ELR (cell line): ENCODE results near the gene DACH1.
"Not testable (repeated sequence)": the region's sequence is repeated elsewhere in the genome, so short reads cannot be mapped to it uniquely, and the experiment has no call there.

Experiments used
- DNase-seq: peaks from one replicate; pipeline ENCODE4 v3.0.0-alpha.2; 2015; ENCODE audit warnings: low read depth

The DACH1 gene

GRCh38 chr13:71828564-71828963, 38.4 kb downstream of the DACH1 start:
- DNase-seq, result no peak

- DNase-seq, result no peak
These were observed 38.9 kb downstream of the DACH1 start for GRCh38 chr13:71828117-71828516.

- no peak for DNase-seq
These were observed 39.8 kb downstream of the DACH1 start for GRCh38 chr13:71827241-71827640.

DNA sequence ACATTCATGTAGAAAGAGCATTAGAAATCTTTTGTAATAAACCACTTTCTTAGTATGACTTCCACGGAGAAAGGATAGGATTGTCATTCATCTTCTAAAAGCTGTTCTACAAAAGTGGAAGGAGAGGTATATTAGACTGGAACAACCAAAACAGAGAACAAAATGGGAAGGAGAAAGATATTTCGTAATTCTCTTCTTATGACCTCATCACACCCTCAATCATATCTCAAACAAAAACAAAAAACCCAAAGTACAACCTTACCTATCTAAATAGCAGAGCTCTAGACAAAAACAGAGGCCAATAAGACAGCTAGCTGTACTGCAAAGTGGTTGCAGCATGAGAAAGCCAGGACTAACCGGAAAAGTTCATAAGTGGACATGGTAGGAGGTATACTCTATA, 46.3 kb downstream of the DACH1 start:
- DNase-seq, result no peak

DNA sequence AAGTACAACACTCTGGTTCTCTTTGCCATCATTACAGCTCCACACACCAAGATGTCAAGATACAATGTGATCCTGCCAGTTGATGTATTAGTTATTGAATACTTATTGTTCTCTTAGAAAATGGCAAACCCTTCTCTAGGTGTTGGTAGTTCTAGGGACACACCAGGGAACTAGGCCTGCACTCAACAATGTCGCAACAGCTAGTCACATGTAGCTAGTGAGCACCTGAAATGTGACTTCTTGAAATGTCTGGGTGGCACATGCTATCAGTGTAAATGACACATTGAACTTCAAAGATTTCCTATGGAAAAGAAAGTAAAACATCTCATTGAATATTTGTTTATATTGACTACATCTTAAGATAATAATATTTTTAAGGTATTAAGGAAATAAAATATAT, 49.7 kb downstream of the DACH1 start:
- DNase-seq, result no peak

GRCh38 chr13:71814806-71815360, 52.1 kb downstream of the DACH1 start:
- no peak for DNase-seq

DNA sequence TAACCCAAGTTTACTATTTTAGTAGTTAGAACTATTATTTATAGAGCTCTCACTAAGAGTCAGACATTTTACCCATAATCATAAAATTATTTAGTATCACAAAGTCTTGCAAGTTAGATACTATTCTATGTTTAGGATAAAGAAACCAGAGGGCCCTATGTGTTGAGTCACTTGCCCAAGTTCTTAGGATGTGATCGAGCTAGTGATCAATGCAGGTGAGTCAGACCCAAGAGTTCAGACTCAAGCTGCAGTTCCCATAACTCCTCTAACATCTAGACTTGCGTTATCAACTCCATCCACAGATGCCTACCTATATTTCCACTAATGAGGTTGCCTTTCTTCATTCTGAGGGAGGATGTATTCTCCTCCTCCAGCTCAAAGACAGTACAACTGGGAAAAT, 53.8 kb downstream of the DACH1 start:
- DNase-seq, result peak; percentile 67

DNA sequence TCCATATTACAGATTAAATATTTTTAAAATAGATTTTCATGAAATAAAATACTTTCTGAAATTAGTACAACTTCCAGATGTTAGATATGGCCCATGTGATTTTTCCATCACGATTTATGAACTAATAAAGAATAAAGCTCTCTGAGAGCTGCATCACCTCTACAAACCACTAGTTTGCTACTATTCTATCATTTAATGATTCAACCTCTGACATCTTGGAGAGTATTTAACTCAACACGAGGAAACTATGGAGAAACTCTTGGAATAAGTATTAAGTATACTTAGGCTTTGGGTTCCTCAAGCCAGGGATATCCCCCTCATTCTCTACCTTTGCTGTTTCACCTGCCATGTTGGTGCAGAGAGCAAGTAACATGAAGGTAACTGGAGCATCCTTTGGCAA, 55.7 kb downstream of the DACH1 start:
- no peak for DNase-seq

DNA sequence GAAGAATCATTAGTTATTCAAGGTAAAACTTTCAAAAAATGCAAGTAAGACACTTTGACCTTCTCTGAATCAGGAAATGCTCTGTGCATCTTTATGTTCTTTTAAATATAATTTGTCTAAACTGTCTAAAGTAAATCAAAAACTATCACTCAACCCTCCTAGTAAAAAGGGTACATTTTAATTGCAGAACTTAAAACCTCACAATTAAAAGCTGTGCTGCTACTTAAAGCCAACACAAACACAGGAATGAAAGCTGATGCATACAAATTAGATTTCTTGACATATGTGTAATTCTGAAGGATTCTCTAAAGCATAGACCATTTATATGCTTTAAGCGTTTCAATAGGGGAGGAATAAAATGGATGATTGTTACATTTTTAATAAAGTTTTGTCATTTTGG, 58.3 kb downstream of the DACH1 start:
- DNase-seq, result no peak

GRCh38 chr13:71806886-71807285, 60.1 kb downstream of the DACH1 start:
- no peak for DNase-seq

DNA sequence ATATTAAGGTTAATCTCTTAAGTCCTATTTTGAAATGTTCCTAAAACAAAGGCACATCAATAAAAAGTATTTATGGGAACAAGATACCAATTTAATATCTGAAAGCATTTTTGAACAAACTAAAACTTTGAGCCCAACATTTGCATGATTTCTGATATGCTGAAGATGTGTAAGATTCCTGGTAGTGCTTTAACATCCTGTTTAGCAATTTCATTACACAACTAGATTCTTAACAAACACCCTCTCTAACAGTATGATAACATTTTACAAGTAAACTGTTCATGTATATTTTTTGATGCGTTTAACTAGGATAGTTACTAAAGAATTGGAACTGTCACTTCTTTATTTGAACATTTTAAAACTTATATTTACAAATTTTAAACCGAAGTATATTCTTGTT, 63.9 kb downstream of the DACH1 start:
- DNase-seq, result no peak

DNA sequence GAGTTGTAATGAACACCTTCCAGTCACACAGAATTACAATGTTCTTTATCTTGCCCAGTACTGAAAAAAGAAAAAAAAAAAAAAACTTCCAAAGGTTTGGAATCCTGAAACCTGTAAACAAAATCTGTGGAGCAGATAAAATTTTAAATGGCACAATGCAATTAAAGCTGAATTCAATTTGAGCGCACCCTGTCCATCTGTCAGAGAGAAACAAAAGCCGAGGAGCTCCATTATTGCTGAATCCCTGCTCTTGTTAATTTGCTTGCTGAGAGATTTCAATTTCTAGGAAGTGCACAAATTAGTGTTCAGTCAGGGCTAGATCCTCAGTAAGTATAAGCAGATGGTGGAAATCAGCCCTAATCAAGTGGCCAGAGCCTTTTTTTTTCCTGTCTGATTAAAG, 65.2 kb downstream of the DACH1 start:
- no peak for DNase-seq

DNA sequence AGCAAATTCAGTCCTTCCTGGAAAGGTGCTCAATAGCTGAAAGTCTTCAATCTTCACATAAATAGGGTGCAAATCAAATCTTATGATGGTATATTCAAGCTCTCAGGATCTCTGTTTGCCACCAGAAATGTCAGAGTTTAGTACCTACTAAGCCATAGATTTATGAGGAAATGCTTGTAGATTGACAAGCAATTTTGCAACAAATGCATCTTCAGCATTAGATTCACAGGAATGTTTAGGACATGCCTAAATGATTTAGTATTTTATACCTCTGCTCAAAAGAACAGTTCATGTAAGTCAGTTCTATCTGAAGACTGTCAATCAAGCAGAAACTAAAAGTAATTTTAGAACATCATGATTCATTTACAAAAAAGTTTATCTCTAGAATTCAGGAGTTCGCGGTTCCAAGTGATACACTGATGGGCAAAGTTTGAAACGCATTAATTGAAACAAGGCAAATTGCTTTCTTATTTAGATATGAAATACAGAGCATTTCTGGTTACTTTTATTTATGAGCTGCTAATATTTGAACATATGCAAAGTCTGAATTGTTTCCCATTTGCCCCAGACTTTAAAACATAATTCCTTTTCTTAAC, 65.7 kb downstream of the DACH1 start:
- no peak for DNase-seq

DNA sequence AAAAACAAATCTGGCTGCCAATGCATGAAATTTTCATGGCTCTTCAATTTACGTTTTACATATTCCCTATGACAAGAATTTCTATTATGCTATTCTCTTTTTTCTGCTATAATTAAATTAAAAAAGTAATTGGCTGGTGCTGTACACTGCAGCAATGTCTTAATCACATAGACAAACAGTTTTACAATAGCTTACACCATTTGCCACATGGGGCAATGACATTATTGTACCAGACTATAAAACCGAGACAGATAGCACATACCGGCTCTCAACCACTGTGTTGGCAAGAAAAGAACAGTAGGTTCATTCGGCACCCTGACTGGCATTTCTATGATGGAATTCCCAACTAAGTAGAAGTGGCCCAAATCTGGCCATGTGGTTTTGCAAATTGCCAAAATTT, 67.7 kb downstream of the DACH1 start:
- DNase-seq, result no peak

DNA sequence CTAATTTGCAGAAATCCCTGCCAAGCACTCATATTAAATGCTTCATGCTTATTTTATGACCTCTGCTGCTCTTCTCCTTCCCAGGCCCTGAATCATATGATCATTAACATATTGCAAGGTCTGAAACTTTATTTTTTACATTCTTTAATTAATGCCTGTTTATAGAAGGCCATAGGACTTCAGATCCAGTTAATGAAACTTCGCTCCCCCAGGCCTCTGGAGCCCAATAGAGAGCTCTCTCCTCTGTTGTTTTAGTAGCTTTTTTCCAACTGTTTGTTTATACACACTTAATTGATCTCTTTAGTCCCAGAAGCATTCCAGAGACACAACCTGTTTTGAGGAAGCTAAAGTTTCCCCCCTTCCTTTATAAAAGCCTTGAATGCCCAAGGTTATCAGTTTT, 68.3 kb downstream of the DACH1 start:
- DNase-seq, result no peak

DNA sequence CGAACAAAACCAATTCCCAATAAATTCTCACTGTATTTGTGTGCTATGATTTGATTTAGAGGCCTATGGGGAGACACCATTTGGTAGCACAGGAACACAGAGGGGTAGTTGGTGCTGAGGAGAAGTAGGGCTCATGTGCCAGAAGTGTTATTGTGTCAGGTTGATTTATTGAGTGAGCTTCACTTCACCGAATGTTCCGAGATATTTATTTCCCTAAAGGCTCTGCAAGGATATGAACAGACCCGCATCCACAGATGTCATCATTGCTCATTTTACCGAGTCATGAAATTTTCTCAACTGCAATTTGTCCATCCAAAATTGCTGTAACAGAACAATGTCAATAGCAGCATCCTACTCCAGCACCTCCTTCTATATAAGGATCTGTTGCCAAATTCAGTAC, 69.5 kb downstream of the DACH1 start:
- DNase-seq, result no peak

DNA sequence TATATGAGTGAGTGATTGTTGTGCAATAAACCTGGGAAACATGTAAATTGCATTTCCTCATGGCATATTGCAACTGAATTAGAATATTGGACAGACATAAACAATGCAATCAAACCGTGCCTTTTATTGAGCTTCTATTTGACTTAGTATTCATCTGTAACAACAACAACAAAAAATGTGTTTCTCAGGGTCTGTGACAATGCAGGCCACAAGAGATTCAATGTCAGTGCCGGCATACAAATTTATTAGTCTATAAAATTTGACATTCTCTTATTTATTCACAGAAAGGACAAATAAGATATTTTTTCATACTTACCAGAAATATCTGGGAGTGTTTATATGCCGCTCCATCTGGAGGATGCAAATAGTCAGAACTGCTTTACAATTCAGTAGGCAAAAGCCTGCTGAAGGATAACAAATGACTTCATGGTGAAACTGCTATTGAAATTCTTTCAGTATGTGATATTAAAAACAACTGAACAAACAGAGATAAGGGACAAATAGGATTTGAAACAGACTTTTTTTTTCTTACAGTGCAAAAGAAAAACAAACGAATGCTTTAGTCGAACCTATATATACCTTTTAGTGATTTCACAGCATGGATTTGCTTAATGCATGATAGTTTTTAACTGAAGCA, 77.2 kb downstream of the DACH1 start:
- no peak for DNase-seq

GRCh38 chr13:71789037-71789436, 78.0 kb downstream of the DACH1 start:
- no peak for DNase-seq

GRCh38 chr13:71787414-71787813, 79.6 kb downstream of the DACH1 start:
- no peak for DNase-seq

DNA sequence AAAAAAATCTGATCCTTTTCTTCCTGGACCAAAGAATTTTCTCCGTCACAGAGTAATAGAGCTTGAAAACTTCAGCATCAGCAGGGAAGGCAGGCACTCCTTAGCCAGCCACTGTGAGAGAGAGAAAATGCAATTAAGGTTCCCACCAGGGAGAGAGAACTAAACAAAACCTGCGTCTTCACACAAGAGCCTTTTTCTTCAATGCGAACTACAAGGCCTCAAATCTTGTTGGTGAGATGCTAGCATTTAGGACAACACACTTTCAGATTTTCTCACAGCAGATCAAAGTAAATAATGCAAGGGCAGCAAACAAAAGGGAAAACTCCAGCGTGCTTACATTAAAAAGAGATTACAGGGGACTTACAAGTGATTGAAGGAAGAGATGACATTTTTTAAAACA, 80.1 kb downstream of the DACH1 start:
- DNase-seq, result no peak

DNA sequence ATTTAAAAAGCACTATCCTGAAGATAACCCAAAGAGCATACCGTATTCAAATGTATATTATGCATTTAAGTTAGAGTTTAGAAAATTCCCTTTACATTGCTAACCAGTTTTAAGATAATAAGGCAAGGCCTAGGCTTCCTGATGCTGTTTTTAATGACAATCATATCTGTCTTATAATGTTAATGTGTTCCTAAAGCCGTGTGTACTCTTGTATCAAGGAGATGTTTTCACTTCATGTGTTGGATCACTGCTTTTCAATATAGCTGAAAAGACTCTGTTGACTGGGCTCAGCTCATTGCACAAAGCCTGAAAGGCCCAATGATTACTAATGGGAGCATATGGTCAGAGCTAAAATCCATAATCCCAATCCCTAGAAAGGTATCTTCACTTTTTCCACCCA, 81.6 kb downstream of the DACH1 start:
- DNase-seq, result no peak

GRCh38 chr13:71780546-71780945, 86.5 kb downstream of the DACH1 start:
- DNase-seq, result no peak

GRCh38 chr13:71778998-71779397, 88.0 kb downstream of the DACH1 start:
- DNase-seq, result not testable (repeated sequence)

DNA sequence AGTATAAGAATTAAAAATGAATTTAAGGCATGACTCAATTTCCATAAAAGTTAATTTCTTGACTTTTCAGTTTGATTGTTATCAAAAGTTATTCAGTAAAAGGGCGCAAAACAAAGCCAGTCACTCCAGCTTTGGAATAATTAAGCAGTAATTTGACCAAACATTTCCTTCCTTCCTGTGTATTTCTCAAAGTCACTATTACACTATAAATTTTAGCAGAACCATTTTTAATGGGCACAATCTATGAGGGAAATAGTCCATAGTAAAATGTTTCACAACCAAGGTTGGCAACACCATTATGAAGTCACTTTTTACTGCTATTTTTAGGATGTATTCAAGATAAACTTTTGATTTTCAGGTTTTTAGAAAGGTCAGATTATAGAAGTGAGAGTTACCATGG, 91.0 kb downstream of the DACH1 start:
- no peak for DNase-seq
